Measurements from ENCODE around the gene PTCH1. TPM values are rescaled to one million over a fixed set of nuclear protein-coding genes. Genes with fewer than 3 reads are reported as not detected.

PTCH1 gene
- 24.1 TPM for total RNA-seq (ENCODE audit: unreplicated experiment)
- long read RNA-seq, result 0 reads

DNA sequence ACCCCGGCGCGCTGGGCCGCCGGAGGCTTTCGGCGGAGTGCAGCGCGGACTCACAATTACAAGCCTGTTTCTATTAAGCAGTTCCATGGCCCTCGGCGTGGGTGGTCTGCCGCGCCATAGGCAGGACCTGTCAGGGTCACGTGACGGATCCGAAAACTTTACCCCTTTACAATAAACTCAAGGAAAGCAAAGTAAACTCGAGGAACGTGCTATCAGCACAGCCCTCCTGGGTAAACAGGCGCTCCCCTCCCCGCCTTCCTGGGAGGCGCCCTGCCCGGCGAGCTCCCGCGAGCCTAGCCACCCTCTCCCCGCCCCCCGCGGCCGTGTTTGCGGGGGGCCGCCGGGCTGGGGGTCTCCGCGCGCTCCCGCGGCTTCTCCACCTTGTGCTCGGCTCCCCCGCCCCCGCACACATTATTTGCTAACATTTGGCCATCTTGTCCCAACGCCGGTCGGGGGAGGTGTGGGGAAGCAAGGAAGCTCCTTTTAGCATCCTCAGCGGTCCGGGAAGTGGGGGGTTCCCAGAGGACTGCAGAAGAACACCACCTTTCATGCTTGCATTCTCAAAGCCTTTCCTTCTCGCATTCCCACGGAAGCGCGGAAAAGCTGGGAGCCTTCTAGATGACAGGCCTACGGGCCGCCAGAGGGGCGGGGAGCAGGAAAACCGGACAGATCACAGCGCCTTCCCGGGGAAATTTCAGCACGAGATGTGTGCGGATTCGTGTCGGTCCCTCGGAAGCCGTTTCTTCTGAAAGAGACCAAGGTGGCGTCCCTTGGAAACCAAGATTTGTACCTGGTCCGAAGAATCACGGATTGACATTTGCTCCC lies at the start of gene PTCH1:
Gene PTCH1, minus strand, starts transcription at position 238 of the 825 bp plus-strand sequence.
- Mint-ChIP-seq H3K4me1 (ENCODE audit: unreplicated experiment) (peaks cover 27% of the 10 kb centered on the region), H3K27ac (ENCODE audit: unreplicated experiment) (peak within 1 kb of the TSS; percentile 91), H3K9me3 (ENCODE audit: unreplicated experiment) (no peaks in the 10 kb centered on the region), H3K27me3 (ENCODE audit: unreplicated experiment) (peaks cover 9% of the 10 kb centered on the region), H3K36me3 (ENCODE audit: low read depth, unreplicated experiment) (peaks cover 5% of the 10 kb centered on the region), H3K4me3 (ENCODE audit: unreplicated experiment) (peak within 1 kb of the TSS; percentile 97)
- TF ChIP-seq, protein P1, sequence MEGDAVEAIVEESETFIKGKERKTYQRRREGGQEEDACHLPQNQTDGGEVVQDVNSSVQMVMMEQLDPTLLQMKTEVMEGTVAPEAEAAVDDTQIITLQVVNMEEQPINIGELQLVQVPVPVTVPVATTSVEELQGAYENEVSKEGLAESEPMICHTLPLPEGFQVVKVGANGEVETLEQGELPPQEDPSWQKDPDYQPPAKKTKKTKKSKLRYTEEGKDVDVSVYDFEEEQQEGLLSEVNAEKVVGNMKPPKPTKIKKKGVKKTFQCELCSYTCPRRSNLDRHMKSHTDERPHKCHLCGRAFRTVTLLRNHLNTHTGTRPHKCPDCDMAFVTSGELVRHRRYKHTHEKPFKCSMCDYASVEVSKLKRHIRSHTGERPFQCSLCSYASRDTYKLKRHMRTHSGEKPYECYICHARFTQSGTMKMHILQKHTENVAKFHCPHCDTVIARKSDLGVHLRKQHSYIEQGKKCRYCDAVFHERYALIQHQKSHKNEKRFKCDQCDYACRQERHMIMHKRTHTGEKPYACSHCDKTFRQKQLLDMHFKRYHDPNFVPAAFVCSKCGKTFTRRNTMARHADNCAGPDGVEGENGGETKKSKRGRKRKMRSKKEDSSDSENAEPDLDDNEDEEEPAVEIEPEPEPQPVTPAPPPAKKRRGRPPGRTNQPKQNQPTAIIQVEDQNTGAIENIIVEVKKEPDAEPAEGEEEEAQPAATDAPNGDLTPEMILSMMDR (IDR thresholded peaks at IDR 0.05; ENCODE audit: unreplicated experiment), result no peak
- DNase-seq (ENCODE audit: low spot score), result peak; percentile 56

DNA sequence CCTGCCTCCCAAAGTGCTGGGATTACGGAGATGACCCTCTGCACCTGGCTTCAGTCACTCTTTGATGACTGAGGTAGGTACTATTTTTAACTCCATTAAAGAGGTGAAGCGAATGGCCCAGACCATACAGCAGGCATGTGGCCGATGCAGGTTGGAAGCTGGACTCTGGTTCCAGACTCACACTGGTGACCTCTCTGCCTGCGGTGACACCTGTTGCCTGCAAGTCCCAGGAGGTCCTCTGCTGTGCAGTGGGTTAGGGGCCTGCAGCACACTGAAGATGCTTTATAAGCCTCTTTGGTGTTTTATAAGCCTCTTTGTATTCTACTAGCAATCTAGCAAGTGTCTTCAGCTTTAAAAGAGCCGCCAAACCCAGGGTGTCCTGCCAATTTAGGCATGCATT lies 49.2 kb upstream of the PTCH1 start:
- Mint-ChIP-seq H3K4me3 (ENCODE audit: unreplicated experiment) (no peak overlapping the region), H3K4me1 (ENCODE audit: unreplicated experiment) (peaks cover 27% of the 10 kb centered on the region), H3K27me3 (ENCODE audit: unreplicated experiment) (peaks cover 8% of the 10 kb centered on the region), H3K9me3 (ENCODE audit: unreplicated experiment) (no peaks in the 10 kb centered on the region), H3K27ac (ENCODE audit: unreplicated experiment) (no peak overlapping the region), H3K36me3 (ENCODE audit: low read depth, unreplicated experiment) (no peaks in the 10 kb centered on the region)
- no peak for DNase-seq (ENCODE audit: low spot score)
- TF ChIP-seq, protein P1 (IDR thresholded peaks at IDR 0.05; ENCODE audit: unreplicated experiment), result no peak

DNA sequence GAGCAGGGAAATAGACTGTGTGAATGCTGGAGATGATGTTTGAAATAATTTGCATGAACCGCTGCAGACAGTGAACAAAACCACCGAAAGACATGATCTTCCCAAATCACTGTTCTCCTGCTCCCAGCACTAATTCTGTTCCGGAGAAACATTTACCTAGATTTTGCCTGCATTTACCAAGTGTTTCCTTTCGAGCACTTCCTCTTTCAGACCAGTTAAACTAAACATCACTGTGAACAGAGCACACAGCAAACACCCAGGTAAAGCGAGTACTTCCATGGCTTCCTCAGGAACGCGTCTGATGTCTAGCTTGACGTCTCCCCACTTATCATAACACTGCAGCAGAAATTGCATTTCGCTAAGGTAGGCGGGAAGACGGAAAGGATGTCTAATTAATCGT lies 45.1 kb upstream of the PTCH1 start:
- Mint-ChIP-seq H3K4me3 (ENCODE audit: unreplicated experiment) (no peak overlapping the region), H3K9me3 (ENCODE audit: unreplicated experiment) (no peaks in the 10 kb centered on the region), H3K27me3 (ENCODE audit: unreplicated experiment) (peaks cover 3% of the 10 kb centered on the region), H3K4me1 (ENCODE audit: unreplicated experiment) (peaks cover 17% of the 10 kb centered on the region), H3K36me3 (ENCODE audit: low read depth, unreplicated experiment) (peaks cover 5% of the 10 kb centered on the region), H3K27ac (ENCODE audit: unreplicated experiment) (no peak overlapping the region)
- no peak for DNase-seq (ENCODE audit: low spot score)
- TF ChIP-seq, protein P1 (IDR thresholded peaks at IDR 0.05; ENCODE audit: unreplicated experiment), result no peak

DNA sequence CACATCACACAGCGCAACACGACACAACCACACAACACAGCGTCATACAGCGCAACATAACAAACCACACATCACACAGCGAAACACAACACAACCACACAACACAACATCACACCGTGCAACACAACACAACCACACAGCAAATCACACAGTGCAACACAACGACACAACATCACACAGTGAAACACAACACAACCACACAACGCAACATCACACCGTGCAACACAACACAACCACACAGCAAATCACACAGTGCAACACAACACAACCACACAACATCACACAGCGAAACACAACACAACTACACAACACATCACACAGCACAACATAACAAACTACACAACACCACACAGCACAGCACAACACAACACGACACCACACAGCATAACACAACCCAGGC lies 40.4 kb upstream of the PTCH1 start:
- Mint-ChIP-seq H3K27me3 (ENCODE audit: unreplicated experiment) (peaks cover 11% of the 10 kb centered on the region), H3K4me1 (ENCODE audit: unreplicated experiment) (peaks cover 16% of the 10 kb centered on the region), H3K36me3 (ENCODE audit: low read depth, unreplicated experiment) (peaks cover 5% of the 10 kb centered on the region), H3K4me3 (ENCODE audit: unreplicated experiment) (peak overlapping the region; percentile 62), H3K27ac (ENCODE audit: unreplicated experiment) (no peak overlapping the region), H3K9me3 (ENCODE audit: unreplicated experiment) (no peaks in the 10 kb centered on the region)
- TF ChIP-seq, protein P1 (IDR thresholded peaks at IDR 0.05; ENCODE audit: unreplicated experiment), result no peak
- DNase-seq (ENCODE audit: low spot score), result no peak

DNA sequence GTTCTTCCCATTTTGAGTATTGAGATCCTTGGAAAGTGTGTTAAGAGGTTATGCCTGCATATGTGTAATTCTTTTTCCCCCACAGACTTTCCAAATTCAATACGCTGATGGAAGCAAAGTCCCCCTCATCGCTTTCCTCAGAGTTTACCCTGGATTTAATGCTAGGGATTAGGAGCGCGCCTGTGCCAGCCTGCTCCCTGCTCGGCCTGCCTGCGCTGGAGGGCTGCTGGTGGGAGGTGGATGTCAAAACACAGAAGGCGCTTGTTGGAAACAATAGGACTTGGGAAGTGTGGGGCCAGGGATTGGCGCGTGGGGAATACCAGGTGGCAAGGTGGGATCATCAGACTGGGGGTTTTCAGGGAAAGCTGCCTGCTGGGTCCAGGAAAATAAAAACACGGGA lies 39.8 kb upstream of the PTCH1 start:
- Mint-ChIP-seq H3K4me3 (ENCODE audit: unreplicated experiment) (no peak overlapping the region), H3K27ac (ENCODE audit: unreplicated experiment) (no peak overlapping the region), H3K9me3 (ENCODE audit: unreplicated experiment) (no peaks in the 10 kb centered on the region), H3K27me3 (ENCODE audit: unreplicated experiment) (peaks cover 13% of the 10 kb centered on the region), H3K36me3 (ENCODE audit: low read depth, unreplicated experiment) (peaks cover 5% of the 10 kb centered on the region), H3K4me1 (ENCODE audit: unreplicated experiment) (peaks cover 10% of the 10 kb centered on the region)
- no peak for DNase-seq (ENCODE audit: low spot score)
- TF ChIP-seq, protein P1 (IDR thresholded peaks at IDR 0.05; ENCODE audit: unreplicated experiment), result no peak
